GM19328 (cell line): ENCODE results near the gene PHIP.

Experiments
- ATAC-seq: cut with Tn5 transposase; IDR thresholded peaks from one replicate; pipeline ENCODE4 v1.9.1; 2021; ENCODE audit warnings: mild to moderate bottlenecking, moderate library complexity; ENCODE audit not compliant: unreplicated experiment

PHIP gene

GRCh38 chr6:79011940-79012339 lies 66.1 kb downstream of the PHIP start:
- no peak for ATAC-seq

- ATAC-seq = no peak
These were observed 67.6 kb downstream of the PHIP start for GRCh38 chr6:79010422-79010821.

- ATAC-seq = no peak
These were observed 68.2 kb downstream of the PHIP start for GRCh38 chr6:79009819-79010218.

GRCh38 chr6:79005497-79005896 lies 72.6 kb downstream of the PHIP start:
- no peak for ATAC-seq

GRCh38 chr6:79005024-79005423 lies 73.0 kb downstream of the PHIP start:
- no peak for ATAC-seq

GRCh38 chr6:79004239-79004638 lies 73.8 kb downstream of the PHIP start:
- no peak for ATAC-seq

- no peak for ATAC-seq
These were observed 76.6 kb downstream of the PHIP start for GRCh38 chr6:79001415-79001814.

- ATAC-seq = no peak
These were observed 78.3 kb downstream of the PHIP start for GRCh38 chr6:78999737-79000136.

GRCh38 chr6:78995946-78996345 lies 82.1 kb downstream of the PHIP start:
- no peak for ATAC-seq

- no peak for ATAC-seq
These were observed 82.7 kb downstream of the PHIP start for GRCh38 chr6:78995346-78995745.

- no peak for ATAC-seq
These were observed 84.1 kb downstream of the PHIP start for GRCh38 chr6:78993955-78994354.

- ATAC-seq = no peak
These were observed 88.9 kb downstream of the PHIP start for GRCh38 chr6:78989191-78989590.

GRCh38 chr6:78986161-78986560 lies 91.9 kb downstream of the PHIP start:
- no peak for ATAC-seq

- no peak for ATAC-seq
These were observed 93.7 kb downstream of the PHIP start for GRCh38 chr6:78984225-78984950.

GRCh38 chr6:78967191-78967590 lies 110.9 kb downstream of the PHIP start:
- ATAC-seq = no peak

- no peak for ATAC-seq
These were observed 111.5 kb downstream of the PHIP start for GRCh38 chr6:78966542-78966941.

- no peak for ATAC-seq
These were observed 115.6 kb downstream of the PHIP start for GRCh38 chr6:78962448-78962847.

GRCh38 chr6:78954740-78955139 lies 123.3 kb downstream of the PHIP start:
- no peak for ATAC-seq

- no peak for ATAC-seq
These were observed 124.3 kb downstream of the PHIP start for GRCh38 chr6:78953798-78954197.

GRCh38 chr6:78952362-78952761 lies 125.7 kb downstream of the PHIP start:
- no peak for ATAC-seq

GRCh38 chr6:78948785-78949184 lies 129.3 kb downstream of the PHIP start:
- no peak for ATAC-seq

GRCh38 chr6:78947962-78948361 lies 130.1 kb downstream of the PHIP start:
- ATAC-seq = no peak

- no peak for ATAC-seq
These were observed 130.5 kb downstream of the PHIP start for GRCh38 chr6:78947529-78947928.
